Bronchial epithelial cell (primary cell): ENCODE results near the gene FRZB. TPM values are rescaled to one million over a fixed set of nuclear protein-coding genes. Genes with fewer than 3 reads are reported as not detected.

ENCODE experiments used
- DNase-seq: peaks from one replicate; pipeline ENCODE4 v3.0.0-alpha.2; 2010; ENCODE audit warnings: low read depth
- FAIRE-seq: peaks from 2 replicates; lab custom pipeline; 2011; peaks lifted over from hg19 to GRCh38; lab: Jason Lieb, UNC
- H3K27me3 ChIP-seq: 2 replicates; pipeline ENCODE4 v1.5.1; 2011; ENCODE audit warnings: low read length; ENCODE audit not compliant: control insufficient read depth, insufficient read depth
- H3K36me3 ChIP-seq: 2 replicates; pipeline ENCODE4 v1.5.1; 2011; ENCODE audit warnings: low read length; ENCODE audit not compliant: control insufficient read depth, insufficient read depth
- H3K4me3 ChIP-seq: 2 replicates; pipeline ENCODE4 v1.5.1; 2011; ENCODE audit warnings: mild to moderate bottlenecking, low read depth, low read length, control low read depth
- total RNA-seq: library from RNA; depleted of rRNA; stranded (reverse); fragments of >200 nt; gene quantifications from 2 replicates; pipeline ENCODE4 v1.2.1, GENCODE V29; 2014
- TF ChIP-seq, protein P1 (sequence below): IDR thresholded peaks from 2 replicates; pipeline ENCODE4 v1.5.1; 2011; ENCODE audit warnings: mild to moderate bottlenecking, moderate library complexity, low read length, control low read depth, inconsistent platforms; ENCODE audit not compliant: insufficient read depth, severe bottlenecking

Gene FRZB
- total RNA-seq, 1 donor from 2014 or later = 0.26 TPM

GRCh38 chr2:182824056-182824766 lies 42.2 kb downstream of the FRZB start:
- no peak overlapping the region for H3K4me3 ChIP-seq
- DNase-seq (no peak), FAIRE-seq (no peak)
- TF ChIP-seq, protein P1, sequence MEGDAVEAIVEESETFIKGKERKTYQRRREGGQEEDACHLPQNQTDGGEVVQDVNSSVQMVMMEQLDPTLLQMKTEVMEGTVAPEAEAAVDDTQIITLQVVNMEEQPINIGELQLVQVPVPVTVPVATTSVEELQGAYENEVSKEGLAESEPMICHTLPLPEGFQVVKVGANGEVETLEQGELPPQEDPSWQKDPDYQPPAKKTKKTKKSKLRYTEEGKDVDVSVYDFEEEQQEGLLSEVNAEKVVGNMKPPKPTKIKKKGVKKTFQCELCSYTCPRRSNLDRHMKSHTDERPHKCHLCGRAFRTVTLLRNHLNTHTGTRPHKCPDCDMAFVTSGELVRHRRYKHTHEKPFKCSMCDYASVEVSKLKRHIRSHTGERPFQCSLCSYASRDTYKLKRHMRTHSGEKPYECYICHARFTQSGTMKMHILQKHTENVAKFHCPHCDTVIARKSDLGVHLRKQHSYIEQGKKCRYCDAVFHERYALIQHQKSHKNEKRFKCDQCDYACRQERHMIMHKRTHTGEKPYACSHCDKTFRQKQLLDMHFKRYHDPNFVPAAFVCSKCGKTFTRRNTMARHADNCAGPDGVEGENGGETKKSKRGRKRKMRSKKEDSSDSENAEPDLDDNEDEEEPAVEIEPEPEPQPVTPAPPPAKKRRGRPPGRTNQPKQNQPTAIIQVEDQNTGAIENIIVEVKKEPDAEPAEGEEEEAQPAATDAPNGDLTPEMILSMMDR = no peak
- H3K36me3 ChIP-seq = no peaks in the 10 kb centered on the region
- H3K27me3 ChIP-seq = no peaks in the 10 kb centered on the region

GRCh38 chr2:182822733-182823132 lies 43.7 kb downstream of the FRZB start:
- no peaks in the 10 kb centered on the region for H3K27me3 ChIP-seq
- no peak for FAIRE-seq
- no peaks in the 10 kb centered on the region for H3K36me3 ChIP-seq
- DNase-seq = no peak
- H3K4me3 ChIP-seq = no peak overlapping the region
- TF ChIP-seq, protein P1 = no peak

- FAIRE-seq (no peak), DNase-seq (peak; percentile 67)
- TF ChIP-seq, protein P1 = no peak
- no peaks in the 10 kb centered on the region for H3K27me3 ChIP-seq
- no peaks in the 10 kb centered on the region for H3K36me3 ChIP-seq
- H3K4me3 ChIP-seq = no peak overlapping the region
Measured at GRCh38 chr2:182821182-182821581, 45.3 kb downstream of the FRZB start.

- H3K36me3 ChIP-seq = no peaks in the 10 kb centered on the region
- no peak overlapping the region for H3K4me3 ChIP-seq
- peaks cover 1% of the 10 kb centered on the region for H3K27me3 ChIP-seq
- FAIRE-seq (no peak), DNase-seq (no peak)
- TF ChIP-seq, protein P1 = no peak
Measured at GRCh38 chr2:182819412-182819811, 47.0 kb downstream of the FRZB start.

DNA sequence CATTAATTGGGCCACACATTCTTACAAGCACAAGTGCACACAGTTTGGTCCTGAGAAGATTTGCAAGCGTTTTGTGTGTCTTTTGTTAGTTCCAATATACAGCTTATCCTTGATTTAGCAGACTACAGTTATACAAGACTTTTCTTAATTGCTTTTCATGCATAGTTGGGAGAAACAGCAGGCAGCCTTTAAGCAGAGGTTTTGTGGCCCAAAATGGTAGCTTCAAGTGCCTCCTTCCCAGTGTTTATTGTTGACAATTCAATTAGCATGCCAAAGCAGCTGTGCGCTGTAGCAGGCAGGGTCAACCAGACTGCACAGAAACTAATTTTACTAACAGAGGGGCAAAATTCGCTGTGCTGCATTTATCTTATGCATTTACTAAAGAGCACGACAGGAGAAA lies 47.5 kb downstream of the FRZB start:
- TF ChIP-seq, protein P1 = no peak
- no peak for FAIRE-seq

GRCh38 chr2:182818501-182818900 lies 47.9 kb downstream of the FRZB start:
- FAIRE-seq (no peak), DNase-seq (no peak)
- TF ChIP-seq, protein P1 = no peak
- Histone ChIP-seq H3K27me3 (peaks cover 1% of the 10 kb centered on the region), H3K36me3 (no peaks in the 10 kb centered on the region), H3K4me3 (no peak overlapping the region)

More for the DNA sequence above, 47.5 kb downstream of the FRZB start:
- no peak for DNase-seq
- Histone ChIP-seq H3K27me3 (peaks cover 1% of the 10 kb centered on the region), H3K36me3 (no peaks in the 10 kb centered on the region), H3K4me3 (no peak overlapping the region)
